Activated CD8-positive, alpha-beta memory T cell treated with anti-CD3 and anti-CD28 coated beads for 24 hours (primary cell): ENCODE data around the gene MCRIP2.
"Not testable (repeated sequence)": the region's sequence is repeated elsewhere in the genome, so short reads cannot be mapped to it uniquely, and the experiment has no call there.

ENCODE experiments used
- DNase-seq: peaks from one replicate; pipeline ENCODE4 v3.0.0-alpha.2; 2020

Gene MCRIP2

GRCh38 chr16:683396-684070 lies 41.9 kb downstream of the MCRIP2 start:
- DNase-seq, result no peak

- DNase-seq, result peak; percentile 98
These were observed 42.6 kb downstream of the MCRIP2 start, which contains the start of gene JMJD8 for GRCh38 chr16:684071-684794. TSS of gene JMJD8 (minus strand) at chr16:684334. CDS start at chr16:684319, 15 bp downstream.

- DNase-seq, result no peak
These were observed 43.5 kb downstream of the MCRIP2 start for GRCh38 chr16:684961-685696.

- DNase-seq, result no peak
These were observed 44.3 kb downstream of the MCRIP2 start for GRCh38 chr16:685967-686366.

GRCh38 chr16:686459-687260 lies 45.0 kb downstream of the MCRIP2 start:
- no peak for DNase-seq

GRCh38 chr16:687499-687898 lies 45.9 kb downstream of the MCRIP2 start:
- DNase-seq, result no peak

- no peak for DNase-seq
These were observed 47.7 kb downstream of the MCRIP2 start for GRCh38 chr16:689175-689897.

- DNase-seq, result not testable (repeated sequence)
These were observed 49.6 kb downstream of the MCRIP2 start for GRCh38 chr16:691242-691641.

GRCh38 chr16:692356-693108 lies 50.9 kb downstream of the MCRIP2 start:
- DNase-seq, result no peak

GRCh38 chr16:693364-693763 lies 51.7 kb downstream of the MCRIP2 start:
- DNase-seq, result no peak

- no peak for DNase-seq
These were observed 52.1 kb downstream of the MCRIP2 start for GRCh38 chr16:693766-694165.

GRCh38 chr16:694187-694862 lies 52.7 kb downstream of the MCRIP2 start:
- no peak for DNase-seq

GRCh38 chr16:694863-695354 lies 53.3 kb downstream of the MCRIP2 start:
- DNase-seq, result no peak

GRCh38 chr16:695355-696089 lies 53.9 kb downstream of the MCRIP2 start:
- peak; percentile 88 for DNase-seq
